Measurements from ENCODE around the gene C10orf88.

Gene C10orf88

DNA sequence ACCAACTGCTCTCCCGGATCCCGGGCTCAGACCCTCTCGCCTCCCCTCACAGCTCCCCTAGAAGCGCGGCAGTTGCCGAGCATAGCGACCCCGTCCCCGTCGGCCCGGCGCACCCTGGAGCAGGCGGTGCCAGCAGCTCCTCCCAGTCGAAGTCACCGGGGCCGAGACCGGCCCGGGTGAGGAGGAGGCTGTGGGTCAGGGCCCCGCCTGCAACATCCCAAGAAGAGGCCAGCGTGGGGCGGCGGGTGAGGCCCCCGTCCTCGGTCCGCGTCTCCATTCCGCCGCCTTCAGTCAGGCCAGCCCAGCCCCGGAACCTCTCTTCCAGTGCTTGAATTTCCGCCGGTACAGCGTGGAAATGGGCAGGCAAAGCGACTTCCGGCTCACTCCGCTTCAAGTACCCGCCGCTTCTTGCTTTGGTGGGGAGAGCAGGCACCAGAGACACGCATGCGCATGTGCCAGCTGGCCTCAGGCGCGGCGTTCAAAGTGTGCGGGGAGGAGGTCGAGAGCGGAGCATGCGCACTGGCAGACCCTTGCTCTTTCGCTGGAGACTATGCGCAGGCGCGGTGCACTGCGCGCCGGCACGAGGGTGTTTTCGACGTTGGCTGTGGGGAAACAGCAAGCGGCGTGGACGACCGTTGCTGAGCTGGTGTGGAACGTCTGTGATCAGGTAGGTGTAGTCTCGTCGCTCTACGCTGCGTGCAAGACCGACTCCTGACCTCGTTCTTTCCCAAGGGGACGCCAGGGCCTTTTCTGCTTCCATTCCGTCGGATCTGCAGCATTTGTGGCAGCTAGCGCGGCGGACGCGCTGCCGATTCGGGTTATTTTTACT is at the start of gene C10orf88:
TSS of gene C10orf88 (minus strand) at position 326 of the 829 bp plus-strand sequence. CDS start at position 277, 49 bp downstream.
- peak; percentile 98 for DNase-seq

DNA sequence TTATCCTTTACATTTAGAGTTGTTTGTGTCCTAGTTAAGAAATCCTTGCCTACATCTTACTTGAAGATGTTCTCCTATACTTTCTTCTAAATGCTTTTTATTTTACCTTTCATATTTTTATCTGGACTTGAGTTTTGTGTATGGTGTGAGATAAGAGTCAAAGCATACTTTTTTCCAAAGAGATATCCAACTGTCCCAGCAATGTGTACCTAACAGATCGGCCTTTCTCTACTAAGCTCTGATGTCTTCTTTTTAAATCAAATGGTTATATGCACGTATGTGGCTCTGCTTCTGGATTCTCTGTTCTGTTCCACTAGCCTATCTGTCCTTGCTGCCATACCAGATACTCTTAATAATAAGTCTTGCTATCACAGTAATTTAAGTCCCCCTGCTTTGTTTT is 47.3 kb upstream of the C10orf88 start:
- DNase-seq = no peak

- DNase-seq = no peak
These were observed 46.1 kb upstream of the C10orf88 start for GRCh38 chr10:123000155-123000554.

DNA sequence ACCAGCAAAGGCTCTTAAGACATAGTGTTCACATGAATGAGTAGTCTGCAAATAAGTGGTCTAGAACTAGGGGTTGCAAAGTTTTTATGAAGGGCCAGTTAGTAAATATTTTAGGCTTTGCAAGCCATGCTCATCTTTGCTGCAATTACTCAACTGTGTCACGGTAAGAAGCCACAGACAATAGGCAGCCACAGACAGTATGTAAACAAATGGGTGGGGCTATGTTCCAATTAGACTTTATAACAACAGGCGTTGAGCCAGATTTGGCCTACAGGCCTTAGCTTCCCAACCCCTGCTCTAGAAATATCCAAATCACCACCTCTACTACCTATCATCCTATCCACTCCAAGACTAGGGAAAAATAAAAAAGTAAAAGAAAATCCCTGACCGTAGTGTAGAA is 45.3 kb upstream of the C10orf88 start:
- no peak for DNase-seq

GRCh38 chr10:122998934-122999333 is 44.9 kb upstream of the C10orf88 start:
- no peak for DNase-seq

- no peak for DNase-seq
These were observed 44.4 kb upstream of the C10orf88 start for GRCh38 chr10:122998360-122998917.

DNA sequence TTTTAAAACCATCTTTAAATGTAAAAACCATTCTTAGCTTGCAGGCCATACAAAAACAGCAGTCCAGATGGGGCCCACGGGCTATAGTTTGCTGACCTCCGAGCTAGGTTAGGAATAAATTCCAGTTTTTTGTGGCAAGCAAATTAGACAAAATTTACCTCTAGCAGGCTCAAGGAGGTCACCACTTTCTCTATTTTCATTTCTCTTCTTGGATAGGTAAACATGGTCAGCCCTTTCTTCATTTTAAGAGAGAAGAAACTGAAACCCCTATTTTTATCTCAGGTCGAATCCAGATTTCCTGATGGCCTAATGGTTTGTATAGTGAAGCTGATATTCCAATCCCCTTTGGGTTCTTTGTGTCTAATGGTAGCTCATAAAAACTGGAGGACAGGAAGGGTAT is 43.8 kb upstream of the C10orf88 start:
- DNase-seq = no peak

- DNase-seq = no peak
These were observed 41.9 kb upstream of the C10orf88 start for GRCh38 chr10:122995936-122996335.

- DNase-seq = no peak
These were observed 39.8 kb upstream of the C10orf88 start for GRCh38 chr10:122993797-122994336.

DNA sequence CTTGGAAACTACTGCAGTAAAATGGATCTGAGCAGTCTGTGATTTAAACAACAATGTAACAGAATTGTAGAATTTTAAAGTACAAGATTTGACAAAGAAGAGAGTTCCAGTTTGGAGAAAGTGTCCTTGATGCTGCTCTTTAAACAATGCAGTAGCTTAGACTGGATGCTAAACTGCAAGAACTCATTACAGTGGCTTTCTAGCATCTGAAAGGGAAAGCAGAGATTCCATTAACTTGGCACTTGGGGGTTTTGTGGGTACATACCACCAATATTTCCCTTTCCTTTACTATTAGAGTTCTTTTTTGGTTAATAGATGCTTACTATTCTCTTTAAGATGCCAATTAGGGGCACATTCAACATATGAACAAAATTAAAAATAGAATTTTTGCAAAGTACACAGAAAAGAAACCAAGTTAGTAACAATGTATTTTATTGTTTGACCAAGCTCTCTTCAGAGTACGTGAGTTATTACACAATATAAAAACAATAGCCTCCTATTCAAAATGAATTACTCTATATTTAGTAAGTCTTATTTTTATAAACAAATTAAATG is 38.1 kb upstream of the C10orf88 start:
- DNase-seq = no peak

- no peak for DNase-seq
These were observed 36.3 kb upstream of the C10orf88 start for GRCh38 chr10:122990278-122990677.

DNA sequence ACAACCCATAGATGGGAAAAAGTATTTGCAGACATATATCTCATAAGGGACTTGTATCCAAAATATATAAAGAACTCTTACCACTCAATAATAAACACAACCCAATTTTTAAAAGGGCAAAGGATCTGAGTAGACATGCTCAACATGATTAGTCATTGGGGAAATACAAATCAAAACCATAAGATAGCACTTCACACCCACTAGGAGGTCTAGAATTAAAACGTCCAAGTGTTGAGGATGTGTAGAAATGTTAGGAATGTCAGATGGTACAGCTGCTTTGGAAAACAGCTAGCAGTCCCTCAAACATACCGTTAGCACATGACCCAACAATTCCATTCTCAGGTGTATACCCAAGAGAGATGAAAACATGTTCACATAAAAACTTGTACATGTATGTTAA is 34.5 kb upstream of the C10orf88 start:
- no peak for DNase-seq

GRCh38 chr10:122986335-122986734 is 32.3 kb upstream of the C10orf88 start:
- DNase-seq = no peak

DNA sequence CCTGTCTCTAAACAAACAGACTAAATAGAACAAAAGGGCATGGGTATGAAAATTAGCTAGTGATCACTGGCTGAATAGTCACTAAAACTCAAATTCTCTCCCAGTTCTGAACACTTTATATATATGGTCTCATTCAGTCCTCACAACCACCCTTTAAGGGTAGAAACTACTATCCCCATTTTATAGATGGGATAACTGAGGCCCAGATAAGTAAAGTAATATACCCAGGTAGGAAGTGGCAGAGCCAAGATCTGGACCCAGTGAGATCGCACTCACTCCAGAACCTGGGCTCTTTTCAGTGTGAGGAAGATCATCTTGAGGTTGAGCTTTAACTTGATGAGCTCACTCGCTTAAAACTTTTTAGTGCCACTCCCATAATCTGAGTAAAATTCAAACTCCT is 30.7 kb upstream of the C10orf88 start:
- no peak for DNase-seq

GRCh38 chr10:122983898-122984297 is 29.9 kb upstream of the C10orf88 start:
- DNase-seq = no peak

GRCh38 chr10:122981066-122981464 is 27.0 kb upstream of the C10orf88 start:
- no peak for DNase-seq

- DNase-seq = peak; percentile 87
These were observed 26.4 kb upstream of the C10orf88 start, which contains the start of gene PSTK for GRCh38 chr10:122980209-122981065. PSTK (plus strand) TSS chr10:122980401; CDS start chr10:122980480, 79 bp downstream.

DNA sequence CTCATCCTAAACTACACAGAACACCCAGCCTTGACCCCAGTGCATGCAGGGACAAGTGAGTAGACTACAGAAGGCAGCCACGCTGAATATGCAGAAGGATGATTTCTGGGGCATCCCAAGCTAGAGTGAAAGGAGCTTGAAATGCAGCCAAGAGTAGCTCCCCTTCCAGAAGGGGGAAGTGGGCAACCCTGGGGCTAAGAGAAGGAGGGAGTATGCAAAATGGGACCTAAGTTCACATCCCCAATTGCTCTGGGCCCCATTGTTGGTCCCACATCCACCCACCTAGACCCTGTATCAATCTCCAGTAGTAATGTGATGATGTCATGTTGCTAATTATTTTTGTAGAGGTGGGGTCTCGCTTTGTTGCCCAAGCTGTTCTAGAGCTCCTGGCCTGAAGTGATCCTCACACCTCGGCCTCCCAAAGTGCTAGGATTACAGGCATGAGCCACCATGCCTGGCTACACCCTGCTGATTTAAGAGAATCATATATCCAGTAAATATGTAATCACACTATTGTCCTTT is 20.6 kb upstream of the C10orf88 start:
- DNase-seq = no peak

DNA sequence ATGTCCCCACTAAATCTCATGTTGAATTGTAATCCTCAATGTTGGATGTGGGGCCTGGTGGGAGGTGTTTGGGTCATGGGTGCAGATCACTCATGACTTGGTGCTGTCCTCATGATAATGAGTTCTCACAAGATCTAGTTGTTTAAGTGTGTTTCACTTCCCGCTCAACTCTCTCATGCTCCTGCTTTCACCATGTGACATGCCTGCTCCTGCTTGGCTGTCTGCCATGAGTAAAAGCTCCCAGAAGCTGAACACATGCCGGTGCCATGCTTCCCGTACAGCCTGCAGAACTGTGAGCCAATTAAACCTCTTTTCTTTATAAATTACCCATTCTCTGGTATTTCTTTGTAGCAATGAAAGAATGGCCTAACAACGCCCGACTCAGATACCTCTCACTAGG is 20.0 kb upstream of the C10orf88 start:
- no peak for DNase-seq

- DNase-seq = no peak
These were observed 14.7 kb upstream of the C10orf88 start for GRCh38 chr10:122968698-122969097.

DNA sequence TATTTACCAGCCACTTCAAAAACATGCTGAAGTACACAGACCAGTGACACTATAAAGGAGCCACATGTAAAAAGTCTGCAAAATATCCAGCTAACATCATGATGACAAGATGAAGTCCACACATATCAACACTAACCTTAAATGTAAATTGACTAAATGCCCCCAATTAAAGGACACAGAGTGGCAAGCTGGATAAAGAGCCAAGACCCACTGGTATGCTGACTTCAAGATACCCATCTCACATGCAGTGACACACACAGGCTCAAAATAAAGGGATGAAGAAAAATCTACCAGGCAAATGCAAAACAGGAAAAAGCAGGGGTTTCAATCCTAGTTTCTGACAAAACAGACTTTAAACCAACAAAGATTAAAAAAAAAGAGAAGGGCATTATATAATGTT is 12.9 kb upstream of the C10orf88 start:
- DNase-seq = no peak

- DNase-seq = no peak
These were observed 8.4 kb upstream of the C10orf88 start for GRCh38 chr10:122962405-122962804.

DNA sequence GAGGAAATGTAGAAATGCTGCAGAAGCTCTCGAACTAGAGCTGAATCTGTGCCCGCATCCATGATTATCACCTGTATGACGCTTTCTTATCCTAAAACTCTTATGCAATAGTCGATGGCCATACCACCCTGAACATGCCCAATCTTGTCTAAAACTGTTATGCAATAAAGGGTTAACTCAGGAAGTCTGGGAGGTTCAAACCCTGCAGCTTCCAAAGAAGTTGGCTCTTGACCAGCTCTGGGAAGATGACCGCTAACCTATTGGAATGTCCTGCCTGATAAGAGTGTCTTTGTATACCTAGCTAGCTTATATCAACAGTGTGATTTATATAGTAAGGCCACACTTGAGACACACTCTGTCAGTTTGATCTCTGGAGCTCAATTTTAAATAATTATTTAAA is 3.4 kb upstream of the C10orf88 start:
- no peak for DNase-seq
